ENCODE results near the gene LRPAP1. TPM values are rescaled to one million over a fixed set of nuclear protein-coding genes. Genes with fewer than 3 reads are reported as not detected.

The LRPAP1 gene
- total RNA-seq, 1 donor from 2014 or later: 121 TPM

GRCh38 chr4:3511187-3511586 lies 21.0 kb downstream of the LRPAP1 start:
- DNase-seq (ENCODE audit: low spot score in 2 of 2, unreplicated experiment in 2 of 2): no peak
- Mint-ChIP-seq H3K27me3 (ENCODE audit: low read depth) (no peaks in the 10 kb centered on the region), H3K36me3 (peaks cover 55% of the 10 kb centered on the region), H3K27ac (no peak overlapping the region), H3K9me3 (no peaks in the 10 kb centered on the region), H3K4me3 (no peak overlapping the region), H3K4me1 (no peaks in the 10 kb centered on the region)
- TF ChIP-seq CTCF (IDR thresholded peaks at IDR 0.05; ENCODE audit: unreplicated experiment): no peak

- H3K4me1 Mint-ChIP-seq: no peaks in the 10 kb centered on the region
These were observed 21.7 kb downstream of the LRPAP1 start for GRCh38 chr4:3510481-3510880.

GRCh38 chr4:3508542-3508941 lies 23.7 kb downstream of the LRPAP1 start:
- Mint-ChIP-seq H3K36me3 (peaks cover 49% of the 10 kb centered on the region), H3K27ac (no peak overlapping the region), H3K4me1 (no peaks in the 10 kb centered on the region), H3K4me3 (no peak overlapping the region), H3K9me3 (no peaks in the 10 kb centered on the region), H3K27me3 (ENCODE audit: low read depth) (no peaks in the 10 kb centered on the region)
- no peak for DNase-seq (ENCODE audit: low spot score in 2 of 2, unreplicated experiment in 2 of 2)
- no peak for TF ChIP-seq CTCF (IDR thresholded peaks at IDR 0.05; ENCODE audit: unreplicated experiment)

More at GRCh38 chr4:3510481-3510880, 21.7 kb downstream of the LRPAP1 start:
- no peak for DNase-seq (ENCODE audit: low spot score in 2 of 2, unreplicated experiment in 2 of 2)
- Mint-ChIP-seq H3K9me3 (no peaks in the 10 kb centered on the region), H3K4me3 (no peak overlapping the region), H3K36me3 (peaks cover 55% of the 10 kb centered on the region), H3K27ac (no peak overlapping the region), H3K27me3 (ENCODE audit: low read depth) (no peaks in the 10 kb centered on the region)
- TF ChIP-seq CTCF (IDR thresholded peaks at IDR 0.05; ENCODE audit: unreplicated experiment): no peak

GRCh38 chr4:3505231-3505630 lies 27.0 kb downstream of the LRPAP1 start:
- DNase-seq (ENCODE audit: low spot score in 2 of 2, unreplicated experiment in 2 of 2): no peak
- no peaks in the 10 kb centered on the region for H3K27me3 Mint-ChIP-seq (ENCODE audit: low read depth)
- peaks cover 28% of the 10 kb centered on the region for H3K36me3 Mint-ChIP-seq
- no peak overlapping the region for H3K27ac Mint-ChIP-seq
- TF ChIP-seq CTCF (IDR thresholded peaks at IDR 0.05; ENCODE audit: unreplicated experiment): no peak
- H3K4me3 Mint-ChIP-seq: no peak overlapping the region
- H3K9me3 Mint-ChIP-seq: no peaks in the 10 kb centered on the region
- H3K4me1 Mint-ChIP-seq: no peaks in the 10 kb centered on the region

GRCh38 chr4:3502941-3503936 lies 29.0 kb downstream of the LRPAP1 start:
- Mint-ChIP-seq H3K4me1 (no peaks in the 10 kb centered on the region), H3K27ac (no peak overlapping the region), H3K4me3 (no peak overlapping the region), H3K36me3 (peaks cover 17% of the 10 kb centered on the region), H3K9me3 (no peaks in the 10 kb centered on the region), H3K27me3 (ENCODE audit: low read depth) (no peaks in the 10 kb centered on the region)
- TF ChIP-seq CTCF (IDR thresholded peaks at IDR 0.05; ENCODE audit: unreplicated experiment): no peak
- no peak for DNase-seq (ENCODE audit: low spot score in 2 of 2, unreplicated experiment in 2 of 2)

Measured in mesothelial cell of epicardium (in vitro differentiated cells).